Esophagus squamous epithelium (tissue), 5 donors: ENCODE data around the gene DISP2. TPM values are rescaled to one million over a fixed set of nuclear protein-coding genes. Genes with fewer than 3 reads are reported as not detected.

ENCODE experiments used
- DNase-seq: peaks from one replicate; lab custom pipeline; 2025; lab: John Stamatoyannopoulos, UW
- H3K27ac ChIP-seq, 4 donors: fragments of 200-600 bp; sonication (generic); one replicate each; pipeline ENCODE4 v1.5.1; 2016 to 2019; ENCODE audit warnings: mild to moderate bottlenecking in 1 of 4
- H3K27me3 ChIP-seq, 4 donors: fragments of 200-600 bp; sonication (generic); 1 replicate in 3 of 4; 2 replicates in 1 of 4; pipeline versions ENCODE4 v1.5.1 to v1.6.0; 2017 to 2021; ENCODE audit warnings: antibody characterized with exemption in 1 of 4
- H3K36me3 ChIP-seq, 3 donors: fragments of 200-600 bp; sonication (generic); one replicate each; pipeline ENCODE4 v1.5.1; 2016 to 2019
- H3K4me1 ChIP-seq, 3 donors: fragments of 200-600 bp; sonication (generic); one replicate each; pipeline ENCODE4 v1.5.1; 2017 to 2019
- H3K4me3 ChIP-seq, 4 donors: fragments of 200-600 bp; sonication (generic); 1 replicate in 3 of 4; 2 replicates in 1 of 4; pipeline ENCODE4 v1.5.1; 2016 to 2019; ENCODE audit warnings: mild to moderate bottlenecking in 2 of 4, moderate library complexity in 1 of 4
- H3K9me3 ChIP-seq, 3 donors: fragments of 200-600 bp; sonication (generic); one replicate each; pipeline ENCODE4 v1.5.1; 2016 to 2019
- POLR2A ChIP-seq, 4 donors: fragments of 450-650 bp; IDR thresholded peaks; one replicate each; pipeline ENCODE4 v1.6.1; 2017; ENCODE audit warnings: antibody characterized with exemption in 4 of 4, mild to moderate bottlenecking in 4 of 4, moderate library complexity in 3 of 4
- WGBS, 2 donors: methylation state at CpG; one replicate each; pipeline ENCODE4 v1.1.5; 2018; 5-methylcytosine and 5-hydroxymethylcytosine counted together
- intact Hi-C: fragments of 100-400 bp; cut with DNase I; formaldehyde crosslinking; loops from one replicate; pipeline ENCODE4 v1.15.0; 2022
- total RNA-seq, 4 donors: library from RNA; depleted of rRNA; stranded (reverse); fragments of >200 nt; gene quantifications; one replicate each; pipeline ENCODE4 v1.1.0, GENCODE V29; 2016
- TF ChIP-seq, protein P1 (sequence below), 6 experiments: fragments of 450-650 bp in 4 of 6; fragments of 200-600 bp in 2 of 6; sonication (generic) in 2 of 6; IDR thresholded peaks; one replicate each; pipeline ENCODE4 v1.5.1; 2016 to 2019; ENCODE audit warnings: antibody characterized with exemption in 6 of 6, mild to moderate bottlenecking in 4 of 6, moderate library complexity in 4 of 6
- donor health status: DM: yes; HTN: yes; CAD: no.

Gene DISP2
- total RNA-seq, 4 donors from 2014 or later, result under 0.01 TPM; not detected in 2

GRCh38 chr15:40347559-40348473, 10.2 kb upstream of the DISP2 start:
- no peak overlapping the region for H3K4me3 ChIP-seq
- WGBS, 2 donors, result 33 to 76% methylated on average over 1 to 4 of the region's 11 CpGs
- no peaks in the 10 kb centered on the region for H3K9me3 ChIP-seq
- DNase-seq, result no peak
- H3K4me1 ChIP-seq, result peaks cover 21 to 64% (median 27%) of the 10 kb centered on the region in 3 donors
- no peaks in the 10 kb centered on the region for H3K27me3 ChIP-seq
- no peaks in the 10 kb centered on the region for H3K36me3 ChIP-seq
- intact Hi-C loops, result no loop called here
- peak overlapping the region in 3 of 4 donors; percentile 59 to 95 (median 83) for H3K27ac ChIP-seq
- TF ChIP-seq, protein P1, sequence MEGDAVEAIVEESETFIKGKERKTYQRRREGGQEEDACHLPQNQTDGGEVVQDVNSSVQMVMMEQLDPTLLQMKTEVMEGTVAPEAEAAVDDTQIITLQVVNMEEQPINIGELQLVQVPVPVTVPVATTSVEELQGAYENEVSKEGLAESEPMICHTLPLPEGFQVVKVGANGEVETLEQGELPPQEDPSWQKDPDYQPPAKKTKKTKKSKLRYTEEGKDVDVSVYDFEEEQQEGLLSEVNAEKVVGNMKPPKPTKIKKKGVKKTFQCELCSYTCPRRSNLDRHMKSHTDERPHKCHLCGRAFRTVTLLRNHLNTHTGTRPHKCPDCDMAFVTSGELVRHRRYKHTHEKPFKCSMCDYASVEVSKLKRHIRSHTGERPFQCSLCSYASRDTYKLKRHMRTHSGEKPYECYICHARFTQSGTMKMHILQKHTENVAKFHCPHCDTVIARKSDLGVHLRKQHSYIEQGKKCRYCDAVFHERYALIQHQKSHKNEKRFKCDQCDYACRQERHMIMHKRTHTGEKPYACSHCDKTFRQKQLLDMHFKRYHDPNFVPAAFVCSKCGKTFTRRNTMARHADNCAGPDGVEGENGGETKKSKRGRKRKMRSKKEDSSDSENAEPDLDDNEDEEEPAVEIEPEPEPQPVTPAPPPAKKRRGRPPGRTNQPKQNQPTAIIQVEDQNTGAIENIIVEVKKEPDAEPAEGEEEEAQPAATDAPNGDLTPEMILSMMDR (IDR thresholded peaks at IDR 0.05), result no peak
- no peak for TF ChIP-seq POLR2A (IDR thresholded peaks at IDR 0.05)

GRCh38 chr15:40348474-40348870, 9.5 kb upstream of the DISP2 start:
- no peak for DNase-seq
- intact Hi-C loops, result no loop called here
- peaks cover 14 to 58% (median 21%) of the 10 kb centered on the region in 3 donors for H3K4me1 ChIP-seq
- peak overlapping the region in 3 of 4 donors; percentile 59 to 95 (median 83) for H3K27ac ChIP-seq
- WGBS, 2 donors, result 85 to 88% methylated on average over 1 to 2 of the region's 5 CpGs
- TF ChIP-seq, protein P1 (IDR thresholded peaks at IDR 0.05), result no peak
- no peak overlapping the region for H3K4me3 ChIP-seq
- no peaks in the 10 kb centered on the region for H3K36me3 ChIP-seq
- H3K9me3 ChIP-seq, result no peaks in the 10 kb centered on the region
- no peaks in the 10 kb centered on the region for H3K27me3 ChIP-seq

GRCh38 chr15:40349163-40349562, 8.9 kb upstream of the DISP2 start:
- H3K4me3 ChIP-seq, result no peak overlapping the region
- no peak for DNase-seq
- no peaks in the 10 kb centered on the region for H3K9me3 ChIP-seq
- intact Hi-C loops, result no loop called here
- no peaks in the 10 kb centered on the region for H3K36me3 ChIP-seq
- no peaks in the 10 kb centered on the region for H3K27me3 ChIP-seq
- H3K4me1 ChIP-seq, result peaks cover 9 to 53% (median 21%) of the 10 kb centered on the region in 3 donors
- TF ChIP-seq POLR2A (IDR thresholded peaks at IDR 0.05), result no peak
- TF ChIP-seq, protein P1 (IDR thresholded peaks at IDR 0.05), result no peak
- 89 to 91% methylated on average over 3 to 5 of the region's 5 CpGs for WGBS, 2 donors
- H3K27ac ChIP-seq, result peak overlapping the region in 2 of 4 donors; percentile 83 to 95

GRCh38 chr15:40352281-40352901, 5.6 kb upstream of the DISP2 start:
- Histone ChIP-seq H3K9me3 (no peaks in the 10 kb centered on the region), H3K4me3 (no peak overlapping the region), H3K36me3 (no peaks in the 10 kb centered on the region), H3K4me1 (peaks cover under 1 to 28% (median 5%) of the 10 kb centered on the region in 3 donors), H3K27me3 (peaks cover 0 to 3% (median 0%) of the 10 kb centered on the region in 4 donors), H3K27ac (no peak overlapping the region)
- TF ChIP-seq, protein P1 (IDR thresholded peaks at IDR 0.05), result no peak
- TF ChIP-seq POLR2A (IDR thresholded peaks at IDR 0.05), result no peak
- intact Hi-C loops, result no loop called here
- no peak for DNase-seq
- 55 to 85% methylated on average over 5 to 6 of the region's 7 CpGs for WGBS, 2 donors

DNA sequence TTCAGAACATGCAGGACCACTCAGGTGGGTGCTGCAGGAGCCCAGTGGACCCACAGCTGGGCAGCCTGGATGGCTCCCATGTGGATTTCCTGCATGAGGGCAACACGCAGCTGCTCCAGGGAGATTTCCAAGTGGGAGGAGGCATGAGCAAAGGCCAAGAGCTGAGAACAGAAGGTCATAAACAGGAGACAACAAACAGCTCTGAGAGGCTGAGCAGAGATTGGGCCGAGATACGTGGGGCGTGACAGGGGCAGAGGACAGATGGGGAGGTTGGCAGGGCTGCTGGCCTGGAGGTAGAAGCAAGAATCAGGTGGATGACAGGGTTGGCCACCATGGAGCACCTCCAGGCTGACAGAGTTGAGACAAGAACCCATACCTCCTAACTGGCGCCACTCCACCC, 4.3 kb upstream of the DISP2 start:
- no peak for DNase-seq
- H3K27ac ChIP-seq, result no peak overlapping the region
- H3K36me3 ChIP-seq, result no peaks in the 10 kb centered on the region
- TF ChIP-seq, protein P1 (IDR thresholded peaks at IDR 0.05), result no peak
- no peak for TF ChIP-seq POLR2A (IDR thresholded peaks at IDR 0.05)
- peaks cover 10 to 26% (median 10%) of the 10 kb centered on the region in 3 donors for H3K4me1 ChIP-seq
- no peak overlapping the region for H3K4me3 ChIP-seq
- intact Hi-C loops, result no loop called here
- WGBS, 2 donors, result 73 to 74% methylated on average over 5 of the region's 5 CpGs
- peaks cover 0 to 7% (median 0%) of the 10 kb centered on the region in 4 donors for H3K27me3 ChIP-seq
- H3K9me3 ChIP-seq, result no peaks in the 10 kb centered on the region
